GM19395 (cell line): ENCODE measurements around the gene LCOR.
"Not testable (repeated sequence)": the region's sequence is repeated elsewhere in the genome, so short reads cannot be mapped to it uniquely, and the experiment has no call there.

ENCODE experiments used
- ATAC-seq: cut with Tn5 transposase; IDR thresholded peaks from one replicate; pipeline ENCODE4 v1.9.1; 2021; ENCODE audit warnings: mild to moderate bottlenecking, moderate library complexity; ENCODE audit not compliant: unreplicated experiment

Gene LCOR

GRCh38 chr10:96831867-96832720, at the start of gene LCOR:
Gene LCOR (plus strand): TSS chr10:96832298. CDS start chr10:96949058, 116,760 bp downstream.
- ATAC-seq: peak; percentile 57

GRCh38 chr10:96784253-96784652, 47.8 kb upstream of the LCOR start:
- ATAC-seq: no peak

GRCh38 chr10:96789571-96790108, 42.5 kb upstream of the LCOR start:
- peak; percentile 58 for ATAC-seq

- ATAC-seq: no peak
These were observed 40.2 kb upstream of the LCOR start for GRCh38 chr10:96791902-96792301.

DNA sequence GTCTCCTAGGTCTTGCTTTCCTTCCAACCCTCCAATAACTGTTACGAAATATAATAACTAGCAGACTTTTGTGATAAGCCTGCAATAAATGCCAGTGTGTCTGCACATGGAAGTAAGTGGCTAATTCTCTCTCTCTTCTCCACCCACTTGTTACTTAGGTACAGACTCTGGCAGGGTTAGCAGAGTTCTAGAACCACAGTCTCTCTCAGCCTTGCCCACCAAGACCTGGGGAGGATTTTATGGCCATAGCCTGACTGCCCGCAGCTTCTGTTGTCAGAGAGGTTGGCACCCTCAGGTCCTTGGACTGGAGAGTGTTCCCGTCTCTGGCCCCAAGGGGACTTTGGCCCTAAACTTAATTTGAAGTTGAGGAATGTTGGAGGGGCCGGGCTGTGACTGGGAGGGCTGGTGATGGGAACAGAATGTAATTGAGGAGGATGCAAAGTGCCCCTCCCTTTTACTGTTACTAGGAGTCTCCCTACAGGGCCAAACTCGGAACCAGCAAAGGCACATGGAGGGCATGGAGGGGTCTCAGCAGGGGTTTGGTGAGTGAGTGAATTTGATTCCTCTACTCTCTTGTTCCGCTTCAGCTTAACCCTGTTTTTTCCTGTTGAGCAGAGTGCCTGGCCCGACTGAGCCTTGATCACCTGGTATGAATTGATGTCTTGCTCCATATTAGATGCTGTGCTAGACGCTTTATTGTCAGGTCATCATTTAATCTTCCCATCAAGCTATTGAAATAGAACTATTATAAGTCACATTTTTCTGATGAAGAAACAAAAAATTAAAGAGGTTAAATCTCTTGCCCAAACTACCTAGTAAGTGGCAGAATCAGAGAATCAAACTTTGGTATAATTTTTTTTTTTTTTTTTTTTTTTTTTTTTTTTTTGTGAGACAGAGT, 37.0 kb upstream of the LCOR start:
- no peak for ATAC-seq

GRCh38 chr10:96797485-96797884, 34.6 kb upstream of the LCOR start:
- no peak for ATAC-seq

DNA sequence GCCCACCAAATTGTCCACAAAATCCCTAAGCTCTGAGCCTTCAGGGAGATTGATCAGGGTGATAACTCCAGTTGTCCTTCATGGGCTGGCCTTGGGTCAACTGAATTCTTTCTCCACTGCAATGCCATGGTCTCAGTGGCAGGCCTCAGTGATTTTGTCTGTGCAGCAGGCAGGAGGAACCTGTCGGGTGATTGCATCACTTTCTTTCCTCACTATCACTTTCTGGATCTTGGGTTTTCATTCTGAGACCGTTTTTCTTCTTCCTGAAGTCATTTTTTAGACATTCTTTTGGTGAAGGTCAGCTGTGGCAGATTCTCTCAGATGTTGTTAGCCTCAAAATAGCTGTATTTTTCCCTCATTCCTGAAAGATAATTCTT, 28.8 kb upstream of the LCOR start:
- no peak for ATAC-seq

- no peak for ATAC-seq
These were observed 17.8 kb upstream of the LCOR start for GRCh38 chr10:96814264-96814663.

DNA sequence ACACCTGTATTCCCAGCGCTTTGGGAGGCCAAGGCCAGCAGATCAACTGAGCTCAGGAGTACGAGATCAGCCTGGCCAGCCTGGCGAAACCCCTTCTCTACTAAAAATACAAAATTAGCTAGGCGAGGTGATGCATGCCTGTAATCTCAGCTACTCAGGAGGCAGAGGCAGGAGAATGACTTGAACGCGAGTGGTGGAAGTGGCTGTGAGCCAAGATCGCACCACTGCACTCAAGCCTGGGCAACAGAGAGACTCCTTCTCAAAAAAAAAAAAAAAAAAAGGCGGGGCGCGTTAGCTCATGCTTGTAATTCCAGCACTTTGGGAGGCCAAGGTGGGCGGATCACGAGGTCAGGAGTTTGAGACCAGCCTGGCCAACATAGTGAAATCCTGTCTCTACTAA, 13.1 kb upstream of the LCOR start:
- not testable (repeated sequence) for ATAC-seq

- no peak for ATAC-seq
These were observed 11.3 kb upstream of the LCOR start for GRCh38 chr10:96820765-96821164.

DNA sequence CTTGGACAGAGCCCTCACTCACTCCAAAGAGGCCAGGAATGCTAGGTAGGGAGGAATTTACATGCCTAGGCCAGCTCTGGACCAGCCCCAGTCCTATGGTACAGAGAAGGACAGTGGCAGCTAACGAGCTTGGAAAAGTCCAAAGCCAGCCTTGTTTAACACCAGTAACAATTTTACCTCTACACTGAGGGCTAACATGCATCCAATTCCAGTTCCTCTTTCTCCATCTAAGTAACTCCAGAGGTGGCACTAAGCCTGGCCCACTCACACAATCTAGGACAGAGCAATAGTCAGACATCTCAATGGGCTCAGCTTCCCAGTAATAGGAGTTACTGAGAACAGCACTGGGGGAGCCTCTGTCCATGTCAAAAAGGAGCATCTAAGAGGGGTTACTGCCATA, 5.7 kb upstream of the LCOR start:
- ATAC-seq: no peak

GRCh38 chr10:96828609-96829008, 3.5 kb upstream of the LCOR start:
- ATAC-seq: no peak

DNA sequence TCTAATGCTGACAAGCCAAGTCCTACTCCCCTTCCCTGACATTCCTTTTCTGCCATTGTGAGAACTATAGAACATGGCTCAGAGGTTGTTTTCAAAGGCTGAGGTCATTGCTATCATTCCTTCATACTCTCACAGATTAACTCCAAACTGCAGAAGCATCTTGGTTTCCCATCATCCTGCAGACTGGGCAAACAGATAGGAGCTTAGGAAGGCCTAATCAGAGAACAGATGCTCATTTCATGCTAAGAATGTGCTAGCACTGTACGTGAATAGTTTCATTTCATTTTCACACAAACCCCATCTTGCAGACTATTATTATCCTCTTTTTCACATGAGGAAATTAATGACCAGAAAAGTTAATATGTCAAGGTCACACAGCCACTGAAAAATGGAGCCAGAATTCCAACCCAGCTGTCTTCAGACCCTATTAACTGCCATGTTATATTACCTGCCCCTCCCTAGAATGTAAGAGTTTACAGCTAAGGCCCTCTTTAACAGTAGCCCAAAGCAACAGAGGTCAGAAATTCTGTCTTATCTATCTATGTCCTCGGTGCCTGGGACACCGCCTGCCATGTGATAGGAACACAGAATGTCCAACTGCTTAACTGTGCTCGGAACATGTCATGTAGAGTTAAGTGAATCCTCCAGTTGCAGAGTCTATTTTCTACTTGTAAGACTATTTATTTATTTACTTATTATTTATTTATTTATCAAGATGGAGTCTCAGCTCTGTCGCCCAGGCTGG, 2.9 kb upstream of the LCOR start:
- ATAC-seq: no peak

GRCh38 chr10:96830511-96831199, 1.4 kb upstream of the LCOR start:
- no peak for ATAC-seq

DNA sequence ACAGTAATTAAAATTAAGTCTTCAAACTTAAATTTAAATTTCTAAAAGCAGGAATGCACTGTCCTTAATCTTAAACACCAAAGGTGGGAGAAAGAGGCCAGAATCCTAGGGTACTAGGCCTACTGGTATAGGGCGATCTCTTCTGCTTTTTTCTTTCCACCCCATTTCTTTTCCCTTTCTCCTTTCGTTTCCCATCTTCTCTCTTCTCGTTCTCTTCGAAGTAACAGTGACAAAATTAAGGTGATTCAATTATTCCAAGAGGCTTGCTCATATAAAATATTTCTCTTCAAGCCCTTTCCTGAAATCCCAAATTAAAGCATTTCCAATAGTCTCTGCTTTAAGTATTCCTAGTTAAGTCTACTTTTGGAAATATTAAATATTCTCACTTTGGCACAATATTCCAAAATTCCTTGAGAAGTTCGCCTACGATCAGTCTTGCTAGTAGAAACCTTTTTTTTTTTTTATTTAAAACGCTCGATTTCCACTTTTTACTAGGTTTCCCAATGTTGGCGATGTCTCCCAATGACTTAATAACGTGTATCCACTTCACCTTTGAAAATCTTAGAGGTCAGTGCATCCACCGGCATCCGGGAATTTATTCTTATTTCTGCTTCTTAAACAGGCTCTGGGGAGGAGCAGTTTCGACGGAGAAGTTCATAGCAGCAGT, 765 bp upstream of the LCOR start:
- ATAC-seq: no peak

DNA sequence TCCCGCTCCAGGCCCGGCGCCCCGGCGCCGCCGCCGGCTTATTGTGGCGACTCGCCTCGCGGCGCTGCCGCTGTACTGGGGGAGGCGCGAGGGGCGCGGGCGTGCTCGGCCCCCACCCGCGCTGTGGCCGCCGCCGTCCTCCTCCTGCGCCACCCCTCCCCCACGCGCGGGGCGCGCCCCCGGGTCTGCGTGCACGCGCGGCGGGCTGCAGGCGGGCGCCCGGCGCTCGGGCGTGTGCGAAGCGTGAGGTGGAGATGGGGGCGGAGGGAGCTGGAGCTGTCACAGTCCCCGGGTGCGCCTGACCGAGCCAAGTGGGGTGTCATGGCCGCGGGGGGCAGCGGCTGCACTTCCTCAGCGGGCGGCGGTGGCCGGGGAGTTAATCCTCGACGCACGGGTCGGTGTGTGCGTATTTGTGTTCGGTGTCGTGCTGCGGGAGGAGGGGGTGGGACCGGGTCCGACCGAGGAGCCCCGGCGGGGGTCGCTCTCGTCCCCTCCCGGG, 672 bp downstream of the LCOR start:
- peak; percentile 57 for ATAC-seq

- peak; percentile 23 for ATAC-seq
These were observed 1.3 kb downstream of the LCOR start for GRCh38 chr10:96833220-96834001.

DNA sequence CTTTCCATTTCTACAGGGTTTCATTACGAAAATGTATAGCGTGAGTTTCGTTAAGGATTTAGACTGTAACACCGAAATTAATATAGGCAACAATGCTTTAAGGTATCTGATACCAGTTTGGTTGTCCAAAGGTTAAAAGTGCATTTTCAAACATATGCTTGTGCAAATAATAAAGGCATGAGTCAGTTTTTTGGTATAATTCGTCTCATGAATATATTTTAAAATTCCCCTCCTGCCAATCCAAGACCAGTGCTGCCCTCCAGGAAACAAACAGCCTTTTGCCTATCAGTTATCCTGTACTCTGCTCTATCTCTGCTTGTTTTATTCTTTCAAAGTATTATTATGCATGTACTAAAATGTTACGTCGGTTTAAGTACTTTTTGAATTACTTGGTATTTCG, 2.0 kb downstream of the LCOR start:
- no peak for ATAC-seq

DNA sequence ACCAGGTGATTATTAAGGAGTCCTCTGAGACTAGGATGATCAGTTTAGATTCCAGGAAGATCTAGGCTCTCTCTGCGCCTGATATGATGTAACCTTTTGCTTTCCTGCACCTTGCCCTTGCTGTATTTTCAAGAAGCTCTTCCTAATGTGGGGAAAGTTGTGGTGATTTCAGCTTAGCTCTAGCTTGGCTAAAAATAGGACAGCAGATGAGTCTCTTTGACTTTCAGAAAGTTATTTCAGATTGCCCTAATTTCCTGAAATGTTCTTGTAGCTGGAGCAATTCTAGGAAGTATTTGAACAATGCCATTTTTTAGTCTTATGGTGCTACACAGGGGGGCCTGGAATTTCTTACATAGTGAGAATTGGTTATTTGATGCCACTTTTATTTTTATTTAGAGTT, 3.8 kb downstream of the LCOR start:
- no peak for ATAC-seq
